AML-193 (cell line): ENCODE measurements around the gene LHPP.

Source experiments
- DNase-seq, 2 experiments: peaks; one replicate each; lab custom pipeline; 2025; lab: John Stamatoyannopoulos, UW

Gene LHPP

DNA sequence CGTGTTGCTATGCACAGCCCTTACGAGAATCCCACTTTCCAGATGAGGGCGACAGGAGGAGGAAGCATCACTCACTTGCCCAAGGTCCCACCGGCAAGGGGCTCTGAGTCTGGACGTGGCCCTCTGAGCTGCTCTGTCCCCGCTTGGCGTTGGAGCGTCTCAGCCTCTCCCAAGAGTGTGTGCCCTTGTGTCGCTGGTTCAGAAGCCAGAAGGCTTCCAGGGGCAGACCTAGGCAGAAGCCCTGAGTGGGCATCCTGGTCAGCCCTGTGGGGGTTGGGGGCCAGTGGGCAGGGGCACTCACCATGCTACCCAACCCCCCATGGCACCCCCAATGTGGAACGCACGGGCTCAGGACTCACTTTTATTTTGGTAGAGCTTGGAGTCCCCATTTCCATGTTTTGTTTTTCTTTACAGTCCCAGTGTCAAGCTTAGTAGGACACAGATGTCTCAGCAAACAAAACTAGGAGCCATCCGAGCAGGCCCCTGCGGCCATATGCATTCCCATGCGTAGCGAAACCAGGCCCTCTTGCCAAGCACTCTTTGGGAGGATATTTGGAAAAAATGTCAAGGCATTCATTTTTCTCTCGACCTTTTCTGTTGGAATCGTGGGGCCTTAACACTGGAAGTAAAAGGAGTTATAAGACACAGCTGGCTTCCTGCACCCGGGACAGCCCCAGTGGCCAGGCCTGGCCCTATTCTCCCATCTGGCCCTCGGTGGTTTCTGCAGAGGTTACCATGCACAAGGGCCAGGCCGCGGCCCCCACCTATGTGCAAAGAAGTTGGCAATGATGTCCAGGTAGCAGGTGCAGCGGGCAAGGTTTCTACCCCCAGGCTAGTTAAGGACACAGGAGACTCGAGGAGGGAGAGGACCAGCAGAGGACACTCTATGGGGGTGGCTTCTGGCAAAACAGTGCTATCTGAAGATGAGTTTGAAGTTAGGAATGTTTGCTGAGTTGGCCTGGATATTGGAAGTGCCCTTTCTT lies 97.0 kb downstream of the LHPP start:
- no peak for DNase-seq

DNA sequence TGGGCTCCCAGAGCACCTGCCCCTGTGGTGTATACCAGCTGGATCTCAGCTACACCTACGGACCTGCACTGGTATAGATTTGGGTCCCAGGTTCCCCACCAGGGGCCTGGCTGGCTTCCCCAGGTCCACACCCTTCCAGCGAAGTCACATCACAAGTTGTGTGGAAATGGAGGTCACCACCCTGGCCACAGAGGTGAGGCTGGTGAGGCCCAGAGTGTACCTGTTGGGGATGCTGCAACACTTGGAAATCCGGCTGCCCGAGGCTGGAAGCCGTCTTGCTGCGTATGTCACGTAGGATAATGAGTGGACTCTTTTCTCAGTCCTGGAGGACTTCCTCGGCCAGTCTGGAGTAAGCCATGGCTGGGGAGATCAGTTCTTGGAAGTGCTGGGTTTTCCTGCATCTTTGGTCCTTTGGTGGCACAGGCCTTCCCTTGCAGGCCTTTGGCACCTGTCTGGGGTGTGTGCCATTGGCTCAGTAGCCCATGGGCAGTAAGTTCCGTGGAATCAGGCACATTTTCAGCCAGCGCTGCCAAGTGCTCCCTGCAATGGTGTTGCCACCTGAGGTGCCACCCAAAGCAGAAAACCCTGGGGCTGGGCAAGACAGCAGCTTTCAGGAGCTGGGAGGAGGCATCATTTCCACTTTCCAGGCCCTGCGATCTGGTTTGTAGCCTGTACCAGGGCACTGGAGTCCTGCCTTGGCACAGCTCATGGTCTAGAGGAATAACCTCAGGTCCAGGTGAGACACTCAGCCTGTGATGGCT lies 97.9 kb downstream of the LHPP start:
- DNase-seq = no peak

- DNase-seq = no peak
Observed at GRCh38 chr10:124560377-124561105, 98.9 kb downstream of the LHPP start.

DNA sequence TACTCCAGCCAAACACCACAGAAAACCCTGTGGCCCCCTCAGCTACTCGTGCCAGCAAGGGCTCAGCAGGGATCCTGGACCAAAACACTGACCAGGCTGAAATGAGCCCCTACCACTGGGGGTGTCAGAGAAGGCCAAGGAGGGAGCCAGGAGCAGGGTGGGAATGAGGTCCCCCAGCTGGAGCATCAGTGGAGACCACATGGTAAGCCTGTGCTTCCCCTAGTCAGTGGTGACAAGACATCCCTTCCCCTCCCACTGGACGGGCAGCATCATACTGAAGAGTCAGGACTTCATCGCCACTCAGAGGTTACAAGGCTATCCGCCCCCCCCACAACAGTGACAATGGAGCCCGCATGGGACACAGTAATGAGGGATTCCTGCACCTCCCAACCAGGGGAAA lies 99.6 kb downstream of the LHPP start:
- no peak for DNase-seq

- DNase-seq = no peak
Observed at GRCh38 chr10:124562425-124563060, 100.9 kb downstream of the LHPP start.

GRCh38 chr10:124563320-124564040 lies 101.9 kb downstream of the LHPP start:
- no peak for DNase-seq

DNA sequence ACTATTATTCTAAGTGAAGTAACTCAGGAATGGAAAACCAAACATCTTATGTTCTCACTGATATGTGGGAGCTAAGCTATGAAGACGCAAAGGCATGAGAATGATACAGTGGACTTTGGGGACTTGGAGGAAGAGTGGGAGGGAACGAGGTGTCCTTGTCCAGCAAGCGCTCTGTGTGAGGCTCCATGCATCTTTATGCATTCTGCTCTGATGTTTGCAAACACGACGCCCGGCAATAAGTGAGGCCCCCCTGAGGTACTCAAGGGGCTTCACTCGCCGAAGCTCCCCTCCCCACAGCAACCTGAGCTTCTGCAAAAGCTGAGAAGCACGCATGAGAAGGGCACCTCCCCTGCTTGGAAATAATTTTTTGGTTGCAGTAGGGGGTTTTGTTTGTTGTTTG lies 103.3 kb downstream of the LHPP start:
- DNase-seq = no peak

- no peak for DNase-seq
Observed at GRCh38 chr10:124565565-124566221, 104.1 kb downstream of the LHPP start.

DNA sequence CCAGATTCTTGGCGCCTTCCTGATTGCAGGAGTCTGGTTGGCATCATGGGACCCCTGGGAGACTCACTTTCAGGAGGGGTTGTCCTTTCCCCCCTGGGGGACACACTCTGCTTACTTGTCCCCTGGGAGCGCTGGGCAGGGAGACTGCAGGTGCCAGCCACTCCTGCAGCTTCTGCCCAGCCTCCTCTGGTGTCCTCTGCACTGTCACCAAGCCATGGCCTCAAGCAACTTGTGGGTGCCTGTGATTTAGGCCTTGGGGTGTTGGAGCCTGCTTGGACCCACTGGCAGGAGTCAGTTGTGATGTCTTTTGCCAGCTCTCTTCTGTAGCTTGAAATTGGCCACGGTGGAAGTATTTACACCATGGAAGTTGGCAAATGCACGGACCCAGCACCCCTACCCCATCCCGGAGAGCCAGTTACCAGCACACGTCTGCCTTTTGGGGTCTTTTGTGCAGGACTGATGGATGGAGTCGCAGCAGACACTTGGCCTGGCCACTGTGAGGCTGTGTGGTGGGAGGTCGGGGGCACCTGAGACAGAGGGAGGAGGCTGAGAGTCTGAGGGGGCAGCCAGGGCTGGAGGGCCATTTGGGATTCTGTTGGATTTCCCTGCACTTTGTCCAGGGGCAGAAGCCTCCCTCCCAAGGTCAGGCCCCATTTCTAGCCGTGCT lies 104.7 kb downstream of the LHPP start:
- no peak for DNase-seq

DNA sequence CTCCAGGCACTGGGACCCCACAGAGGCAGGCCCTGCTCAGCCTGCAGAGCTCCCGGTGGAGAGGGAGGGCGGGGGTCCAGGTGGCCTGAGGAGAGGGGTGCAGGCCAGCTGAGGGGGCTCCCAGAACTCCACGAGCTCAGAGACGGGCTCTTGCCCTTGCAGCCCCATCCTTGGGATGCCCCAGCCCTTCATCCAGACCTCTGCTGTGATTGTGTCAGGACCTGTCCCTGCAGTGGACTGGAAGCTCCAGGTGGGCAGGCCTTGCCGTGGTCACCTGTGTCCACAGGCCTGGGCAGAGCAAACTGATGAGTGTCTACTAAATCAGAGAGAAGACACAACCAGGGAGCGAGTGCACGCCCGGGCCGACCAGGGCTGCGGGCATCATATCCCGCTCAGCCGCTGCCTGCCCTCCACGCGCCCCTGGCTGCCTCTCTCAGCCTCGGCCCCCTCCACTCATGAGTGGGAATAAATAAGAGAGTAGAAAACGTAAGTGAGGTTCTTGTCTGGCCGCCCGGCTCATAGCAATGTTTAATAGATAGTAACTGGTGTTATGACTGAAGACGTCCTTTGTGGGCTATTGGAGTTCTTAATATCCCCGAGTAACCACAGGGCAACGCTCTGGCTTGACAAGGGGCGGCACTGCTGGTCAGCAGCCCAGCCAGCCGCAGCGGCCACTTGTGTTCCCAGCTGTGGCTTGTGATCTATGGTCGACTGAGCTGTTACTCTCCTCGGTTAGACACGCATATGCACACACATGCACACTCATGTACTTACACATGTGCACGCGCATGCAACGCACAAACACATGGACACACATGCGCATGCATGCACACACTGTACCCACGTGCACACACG lies 105.6 kb downstream of the LHPP start:
- DNase-seq = no peak

DNA sequence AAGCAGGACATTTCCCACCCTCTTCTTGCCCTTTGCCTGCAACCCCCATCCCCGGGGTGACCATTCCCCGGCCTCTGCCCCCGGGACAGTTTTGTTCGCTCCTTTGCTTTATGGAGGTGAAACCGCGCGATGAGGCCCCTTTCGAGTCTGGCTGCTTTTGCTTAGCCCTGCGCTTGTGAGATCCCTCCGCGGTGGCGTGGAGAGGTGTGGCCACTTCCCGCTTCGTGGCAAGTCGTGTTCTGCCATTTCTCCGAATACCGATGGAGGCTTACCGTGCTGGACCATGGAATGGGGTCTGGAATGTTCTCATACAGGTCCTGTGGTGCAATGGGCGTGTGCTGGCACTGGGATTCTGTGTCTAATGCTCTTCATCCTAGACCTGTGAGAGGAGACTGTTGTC lies 106.7 kb downstream of the LHPP start:
- DNase-seq = no peak

DNA sequence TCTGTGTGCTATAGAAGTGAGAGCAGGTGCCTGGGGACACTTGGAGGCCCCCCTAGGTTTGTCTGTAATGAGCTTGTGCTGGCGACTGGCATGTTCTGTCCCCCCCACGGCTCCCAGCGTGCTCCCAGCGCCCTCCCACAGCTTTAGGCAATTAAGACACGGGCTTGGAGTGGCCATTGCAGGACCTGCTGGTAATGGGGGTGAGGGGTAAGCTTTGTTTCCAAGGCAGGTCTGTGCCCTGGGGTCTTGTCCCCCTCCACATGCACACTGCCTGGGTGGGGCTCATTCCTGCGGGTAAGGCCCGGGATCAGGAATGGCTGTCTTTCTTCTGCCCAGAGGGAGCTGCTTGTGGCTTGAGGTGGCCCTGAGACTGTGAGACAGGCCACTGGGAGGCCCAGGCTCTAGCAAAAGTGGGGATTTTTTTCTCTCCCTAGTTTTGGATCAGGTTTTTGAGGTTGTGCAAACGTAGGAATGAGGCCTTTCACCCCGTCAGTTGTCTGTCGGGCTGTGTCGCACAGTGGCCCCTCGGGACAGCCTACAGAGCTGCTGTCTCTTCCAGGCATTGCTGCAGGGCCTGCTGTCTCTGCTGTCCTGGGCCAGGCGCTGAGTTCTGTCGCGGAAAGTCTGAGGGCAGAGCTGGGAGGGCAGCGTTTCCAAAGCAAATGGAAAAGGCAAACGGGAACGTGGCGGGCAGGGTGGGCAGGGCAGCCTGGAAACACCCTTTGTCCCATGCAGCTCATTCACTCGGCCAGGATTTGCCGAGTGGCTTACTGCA lies 107.4 kb downstream of the LHPP start:
- DNase-seq = no peak

DNA sequence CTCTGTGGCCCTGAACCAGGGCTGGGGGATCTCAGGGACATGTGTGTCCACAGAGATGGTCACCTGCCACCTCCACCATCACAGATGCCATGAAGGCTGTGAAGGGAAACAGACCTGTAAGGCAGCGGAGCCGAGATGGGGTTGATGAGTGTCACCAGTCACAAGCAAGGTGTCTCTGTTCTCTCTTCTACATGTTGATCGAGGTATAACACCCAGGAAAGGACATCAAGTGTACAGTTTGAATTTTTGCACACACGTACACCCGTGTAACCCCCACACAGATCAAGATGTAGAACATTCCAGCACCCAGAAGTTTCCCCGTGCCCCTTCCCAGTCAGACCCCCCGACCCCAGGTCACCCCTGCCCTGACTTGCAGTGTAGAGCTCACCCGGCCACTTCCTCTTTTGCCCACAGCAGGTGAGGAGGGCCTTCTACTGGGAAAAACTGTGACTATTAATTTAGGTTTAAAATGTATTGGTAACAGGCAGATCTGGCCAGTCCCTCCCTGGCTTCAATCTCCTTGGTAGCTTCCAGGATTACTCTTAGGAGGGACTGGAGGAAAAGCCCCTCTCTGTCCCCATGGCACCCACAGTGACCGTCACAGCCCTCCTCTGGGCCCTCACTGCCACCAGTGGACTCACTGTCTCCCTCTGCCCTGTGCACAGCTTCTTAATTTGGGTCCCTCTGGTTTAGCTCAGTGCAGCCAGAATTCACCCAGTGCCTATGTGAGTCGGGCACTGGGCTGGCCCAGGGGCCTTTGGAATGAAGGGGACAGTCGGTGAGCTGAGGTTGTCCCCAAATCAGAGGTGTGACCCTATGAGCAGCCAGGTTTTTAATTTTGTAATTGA lies 108.2 kb downstream of the LHPP start:
- no peak for DNase-seq

- no peak for DNase-seq
Observed at GRCh38 chr10:124570646-124571045, 109.0 kb downstream of the LHPP start.

- DNase-seq = no peak
Observed at GRCh38 chr10:124572751-124573150, 111.1 kb downstream of the LHPP start.

GRCh38 chr10:124573726-124574455 lies 112.3 kb downstream of the LHPP start:
- DNase-seq = no peak
